TTC549 (cell line): ENCODE measurements around the gene ZNF677.
"Not testable (repeated sequence)": the region's sequence is repeated elsewhere in the genome, so short reads cannot be mapped to it uniquely, and the experiment has no call there.

Experiments used
- FAIRE-seq: peaks from 2 replicates; lab custom pipeline; 2012; peaks lifted over from hg19 to GRCh38; lab: Jason Lieb, UNC

ZNF677 gene

DNA sequence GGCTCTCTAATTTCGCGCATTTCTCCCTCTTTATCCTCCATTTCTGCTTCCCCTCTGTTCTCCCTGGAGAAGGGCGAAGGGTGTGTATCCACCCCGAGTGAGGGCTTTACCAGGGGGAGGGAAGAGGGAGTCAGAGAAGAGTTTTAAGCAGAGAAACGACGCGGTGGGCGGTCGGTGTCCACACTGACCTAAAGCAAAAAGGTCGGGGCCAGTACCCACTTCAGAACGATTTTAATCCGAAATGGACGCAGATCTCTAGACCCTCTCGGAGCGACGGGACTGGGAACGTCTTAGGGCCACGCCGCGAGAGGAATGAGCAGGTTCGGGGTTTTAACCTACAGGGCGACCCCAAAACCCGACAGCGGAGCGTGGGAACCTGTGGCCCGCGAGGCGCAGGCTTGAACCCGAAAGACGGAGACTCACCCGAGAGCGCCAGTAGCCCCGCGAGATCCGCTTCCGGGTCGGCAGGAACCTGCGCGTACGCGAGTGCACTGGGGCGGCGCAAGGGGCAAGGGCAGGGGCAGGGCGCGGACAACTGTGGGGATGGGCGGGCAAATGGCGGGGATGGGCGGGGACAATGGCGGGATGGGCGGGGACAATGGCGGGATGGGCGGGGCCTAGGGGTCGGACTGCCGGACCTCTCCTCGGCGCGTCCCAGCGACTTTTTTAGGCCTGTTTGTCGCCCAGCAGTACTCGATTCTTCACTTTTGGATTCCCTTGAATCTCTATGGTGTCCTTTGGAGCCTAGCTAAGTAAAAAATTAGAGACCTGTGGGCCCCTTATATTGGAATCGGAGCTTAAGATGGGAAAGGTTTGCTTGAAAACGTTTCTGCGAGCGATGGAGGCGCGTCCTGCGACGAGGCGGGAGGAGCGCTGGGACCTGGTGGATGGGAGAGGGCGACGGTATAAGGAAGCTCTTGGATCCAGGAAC is at the start of gene ZNF677:
TSS of gene ZNF677 (minus strand) at position 463 of the 931 bp plus-strand sequence. CDS start 3,323 bp downstream, outside the sequence.
- FAIRE-seq, result no peak

DNA sequence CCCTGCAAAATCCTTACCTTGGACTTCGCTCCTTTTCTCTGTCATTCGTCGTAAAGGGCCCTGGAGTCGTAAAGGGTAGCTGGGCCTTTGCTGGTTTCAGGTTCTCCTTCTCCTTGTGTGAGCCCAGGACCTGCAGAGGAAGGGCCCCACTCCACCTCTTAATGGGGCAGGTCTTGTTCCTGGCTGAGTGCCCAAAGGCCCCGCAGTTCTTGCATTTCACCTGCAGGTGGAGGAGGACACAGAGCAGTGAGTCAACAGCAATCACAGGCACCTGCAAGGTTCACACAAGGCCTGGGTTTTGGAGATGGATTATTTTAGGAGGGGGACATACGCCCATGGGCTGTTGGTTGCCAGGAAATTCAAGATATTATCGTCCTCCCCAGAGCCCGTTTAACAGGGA is 46.7 kb upstream of the ZNF677 start:
- not testable (repeated sequence) for FAIRE-seq

DNA sequence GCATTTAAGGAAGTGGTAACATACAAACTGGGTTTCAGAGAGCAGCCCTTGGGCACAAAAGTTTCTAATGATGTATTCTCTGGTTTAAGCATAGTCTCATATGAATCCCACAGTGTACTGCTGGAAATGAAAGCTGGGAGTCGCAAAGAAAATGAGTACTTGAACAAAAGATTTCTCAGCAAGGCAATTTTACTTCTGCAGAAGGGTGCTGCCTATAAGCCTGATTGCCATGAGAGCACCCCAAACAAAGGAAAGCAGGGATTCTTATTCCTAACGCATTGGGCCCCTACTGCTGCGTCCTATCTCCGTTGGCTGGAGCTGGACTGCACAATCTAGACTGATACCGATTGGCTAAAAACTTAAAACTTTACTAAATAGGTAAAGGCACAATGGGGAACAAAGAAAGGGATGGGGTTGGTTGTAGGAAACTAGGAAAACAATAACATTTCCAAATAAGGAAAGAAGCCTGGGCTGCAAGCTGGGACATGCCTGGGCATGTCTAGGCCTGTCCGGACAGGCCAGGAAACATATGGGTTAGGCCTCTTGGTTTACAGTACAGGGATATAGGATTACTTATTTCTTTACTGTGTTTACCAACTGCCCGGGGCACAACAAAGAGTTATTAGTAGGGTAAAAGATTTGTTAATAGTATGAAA is 40.2 kb upstream of the ZNF677 start:
- no peak for FAIRE-seq

DNA sequence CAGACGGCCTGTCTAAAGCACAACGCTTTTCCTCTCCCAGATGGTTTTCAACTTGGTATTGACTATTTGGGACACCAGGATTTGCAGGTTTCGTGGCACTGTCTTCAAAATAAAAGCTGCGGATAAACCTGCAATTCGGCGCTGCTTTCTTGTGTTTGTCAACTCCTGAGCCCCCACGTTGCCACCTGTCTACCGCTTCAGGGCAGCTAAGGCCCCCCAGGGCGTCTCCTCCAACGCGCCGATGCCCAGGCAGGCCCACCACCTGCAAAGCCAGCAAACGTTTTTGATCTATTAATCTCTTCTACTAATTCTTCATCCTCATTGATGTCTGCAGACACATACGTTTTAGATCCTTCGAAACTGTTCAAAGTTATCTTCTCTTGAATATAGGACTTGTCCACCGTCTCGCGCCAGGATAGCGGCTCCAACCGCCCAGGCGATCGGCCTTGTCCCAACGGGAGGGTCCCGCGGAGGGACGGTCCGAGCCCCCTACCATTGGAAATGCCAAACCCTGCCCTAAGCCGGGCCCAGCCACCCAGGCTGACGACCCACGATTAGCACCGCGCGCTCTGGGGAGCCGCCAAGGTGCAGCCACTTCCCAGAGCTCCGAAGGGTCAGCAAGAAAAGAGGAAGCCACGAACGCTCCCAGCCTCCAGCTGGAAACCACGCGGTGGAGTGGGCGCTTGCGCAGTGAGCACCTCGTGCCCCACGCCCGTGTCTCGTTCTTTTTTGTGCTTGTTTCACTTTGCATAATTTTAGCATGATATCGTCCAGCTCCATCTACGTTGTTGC is 36.3 kb upstream of the ZNF677 start:
- FAIRE-seq, result no peak

DNA sequence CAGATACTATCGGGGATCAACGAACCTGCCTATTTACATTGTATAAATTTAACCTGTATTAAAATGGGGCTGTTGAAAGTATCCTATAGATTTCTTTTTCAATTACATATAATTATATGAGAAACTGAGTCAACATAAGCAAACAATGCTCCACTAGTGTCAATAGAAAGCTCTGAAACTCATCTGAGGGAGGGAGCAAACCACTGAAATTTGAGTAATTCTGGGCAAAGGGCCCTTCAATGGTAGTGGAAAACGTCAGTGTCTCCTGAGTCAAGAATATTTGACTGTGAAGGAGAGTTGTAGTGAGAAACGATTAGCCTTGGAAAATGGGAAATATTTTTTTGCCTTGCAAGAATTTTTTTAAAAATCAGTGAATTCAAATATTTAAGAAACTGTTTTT is 30.4 kb upstream of the ZNF677 start:
- FAIRE-seq, result no peak

DNA sequence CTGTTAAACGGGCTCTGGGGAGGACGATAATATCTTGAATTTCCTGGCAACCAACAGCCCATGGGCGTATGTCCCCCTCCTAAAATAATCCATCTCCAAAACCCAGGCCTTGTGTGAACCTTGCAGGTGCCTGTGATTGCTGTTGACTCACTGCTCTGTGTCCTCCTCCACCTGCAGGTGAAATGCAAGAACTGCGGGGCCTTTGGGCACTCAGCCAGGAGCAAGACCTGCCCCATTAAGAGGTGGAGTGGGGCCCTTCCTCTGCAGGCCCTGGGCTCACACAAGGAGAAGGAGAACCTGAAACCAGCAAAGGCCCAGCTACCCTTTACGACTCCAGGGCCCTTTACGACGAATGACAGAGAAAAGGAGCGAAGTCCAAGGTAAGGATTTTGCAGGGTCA is 27.3 kb upstream of the ZNF677 start:
- FAIRE-seq, result not testable (repeated sequence)

DNA sequence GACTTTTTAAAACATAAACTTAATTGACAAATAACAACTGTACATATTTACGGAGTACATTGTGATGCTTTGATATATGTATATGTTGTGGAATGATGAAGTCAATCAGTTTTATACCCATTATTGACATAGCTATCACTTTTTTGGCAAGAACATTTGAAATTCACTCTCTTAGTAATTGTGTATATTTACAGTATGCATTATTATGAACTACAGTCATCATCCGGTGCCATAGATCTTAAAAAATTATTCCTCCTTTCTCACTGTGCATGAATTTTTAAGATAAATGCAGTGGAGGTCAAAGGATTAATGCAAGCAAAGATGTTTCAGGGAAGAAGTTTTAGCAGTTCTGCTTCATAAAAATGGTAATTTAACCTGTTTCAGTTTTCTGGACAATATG is 20.8 kb upstream of the ZNF677 start:
- FAIRE-seq, result no peak

DNA sequence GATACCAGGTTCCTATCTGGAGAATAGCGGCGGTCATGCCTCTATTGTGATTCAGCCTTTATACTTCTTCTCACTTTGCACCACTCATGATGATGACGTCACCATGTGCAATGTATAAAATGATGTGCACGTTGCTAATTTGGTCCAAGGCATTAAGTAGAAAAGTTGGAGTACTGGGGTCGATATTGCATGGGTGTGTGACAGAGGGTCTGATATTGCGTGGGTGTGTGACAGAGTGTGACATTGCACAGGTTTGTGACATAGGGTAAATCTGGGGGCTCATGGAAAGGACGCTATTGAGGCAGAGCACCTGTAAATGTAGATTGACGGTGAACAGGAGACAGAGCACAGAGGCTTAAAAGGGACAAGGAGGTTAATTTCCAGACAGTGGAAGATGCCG is 17.4 kb upstream of the ZNF677 start:
- FAIRE-seq, result no peak

DNA sequence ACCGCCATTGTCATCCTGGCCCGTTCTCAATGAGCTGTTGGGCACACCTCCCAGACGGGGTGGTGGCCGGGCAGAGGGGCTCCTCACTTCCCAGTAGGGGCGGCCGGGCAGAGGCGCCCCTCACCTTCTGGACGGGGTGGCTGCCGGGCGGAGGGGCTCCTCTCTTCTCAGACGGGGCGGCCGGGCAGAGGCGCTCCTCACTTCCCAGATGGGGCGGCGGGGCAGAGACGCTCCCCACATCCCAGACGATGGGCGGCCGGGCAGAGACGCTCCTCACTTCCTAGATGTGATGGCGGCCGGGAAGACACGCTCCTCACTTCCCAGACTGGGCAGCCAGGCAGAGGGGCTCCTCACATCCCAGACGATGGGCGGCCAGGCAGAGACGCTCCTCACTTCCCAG is 15.2 kb upstream of the ZNF677 start:
- not testable (repeated sequence) for FAIRE-seq

DNA sequence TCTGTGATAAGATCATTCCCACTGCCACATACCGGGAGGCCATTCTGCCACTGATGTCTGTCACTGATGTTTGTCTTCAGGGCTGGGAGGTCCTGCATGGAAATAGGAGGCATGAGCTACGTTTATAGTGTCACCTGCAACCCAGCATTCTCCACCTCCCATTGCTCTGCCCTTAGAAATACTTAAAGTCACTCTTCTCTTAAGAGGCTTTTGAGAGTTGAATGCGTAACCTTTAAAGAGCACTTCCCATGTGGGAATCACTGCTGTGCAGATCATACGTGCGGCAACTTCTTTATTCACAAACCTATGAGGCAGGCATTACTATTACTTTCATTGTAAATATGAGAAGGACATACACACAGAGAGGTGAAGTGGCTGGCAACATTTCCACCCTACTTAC is 12.9 kb upstream of the ZNF677 start, which contains the start of gene VN1R4:
TSS of gene VN1R4 (minus strand) at position 101 of the 400 bp plus-strand sequence. CDS start at position 43, 58 bp downstream.
- not testable (repeated sequence) for FAIRE-seq

DNA sequence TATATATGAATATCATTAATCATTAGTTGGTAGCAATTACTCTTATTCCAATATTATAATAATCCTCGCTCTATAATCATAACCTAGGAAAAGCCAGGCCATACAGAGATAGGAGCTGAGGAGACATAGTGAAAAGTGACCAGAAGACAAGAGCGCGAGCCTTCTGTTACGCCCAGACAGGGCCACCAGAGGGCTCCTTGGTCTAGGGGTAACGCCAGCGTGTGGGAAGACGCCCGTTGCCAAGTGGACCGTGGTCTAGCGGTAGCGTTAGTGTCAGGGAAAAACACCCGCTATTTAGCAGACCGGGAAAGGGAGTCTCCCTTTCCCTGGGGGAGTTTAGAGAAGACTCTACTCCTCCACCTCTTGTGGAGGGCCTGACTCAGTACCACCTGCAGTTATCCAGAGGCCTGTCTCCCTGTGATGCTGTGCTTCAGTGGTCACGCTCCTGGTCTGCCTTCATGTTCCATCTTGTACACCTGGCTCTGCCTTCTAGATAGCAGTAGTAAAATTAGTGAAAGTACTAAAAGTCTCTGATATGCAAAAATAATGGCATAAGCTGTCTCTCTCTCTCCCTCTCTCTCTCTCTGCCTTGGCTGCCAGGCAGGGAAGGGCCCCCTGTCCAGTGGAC is 3.2 kb upstream of the ZNF677 start, which contains the start of gene VN1R2:
TSS of gene VN1R2 (plus strand) at position 578 of the 628 bp plus-strand sequence. CDS start 84 bp downstream, outside the sequence.
- not testable (repeated sequence) for FAIRE-seq

DNA sequence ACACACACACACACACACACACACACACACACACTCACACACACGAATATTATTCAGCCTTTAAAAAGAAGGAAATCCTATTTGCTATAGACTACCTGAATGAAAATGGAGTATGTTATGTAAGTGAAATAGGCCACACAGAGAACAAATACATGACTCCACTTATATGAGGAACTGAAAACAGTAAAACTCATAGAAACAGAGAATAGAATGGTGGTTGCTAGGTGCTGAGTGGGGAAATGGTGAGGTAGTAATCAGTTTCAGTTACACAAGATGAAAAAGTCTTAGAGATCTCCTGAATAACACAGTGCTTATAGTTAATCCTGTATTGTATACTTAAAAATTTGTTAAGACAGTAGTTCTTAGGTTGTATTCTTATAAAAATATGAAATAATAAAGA is 8.2 kb downstream of the ZNF677 start:
- no peak for FAIRE-seq

DNA sequence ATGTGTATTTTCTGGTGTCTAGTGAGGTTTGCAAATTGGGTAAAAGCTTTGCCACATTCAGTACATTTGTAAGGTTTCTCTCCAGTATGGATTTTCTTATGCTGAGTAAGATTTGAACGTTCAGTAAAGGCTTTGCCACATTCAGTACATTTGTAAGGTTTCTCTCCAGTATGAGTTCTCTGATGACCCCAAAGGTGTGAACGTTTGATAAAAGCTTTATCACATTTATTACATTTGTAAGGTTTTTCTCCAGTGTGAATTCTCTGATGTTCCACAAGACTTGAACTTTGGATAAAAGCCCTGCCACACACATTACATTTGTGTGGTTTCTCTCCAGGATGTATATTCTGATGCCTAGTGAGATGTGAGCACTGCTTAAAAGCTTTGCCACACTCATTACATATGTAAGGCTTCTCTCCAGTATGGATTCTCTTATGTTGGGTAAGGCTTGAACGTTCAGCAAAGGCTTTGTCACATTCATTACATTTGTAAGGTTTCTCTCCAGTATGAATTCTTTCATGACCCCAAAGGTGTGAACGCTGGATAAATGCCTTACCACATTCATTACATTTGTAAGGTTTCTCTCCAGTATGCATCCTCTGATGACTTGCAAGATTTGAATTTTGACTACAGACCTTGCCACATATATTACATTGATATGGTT is 17.4 kb downstream of the ZNF677 start:
- no peak for FAIRE-seq

DNA sequence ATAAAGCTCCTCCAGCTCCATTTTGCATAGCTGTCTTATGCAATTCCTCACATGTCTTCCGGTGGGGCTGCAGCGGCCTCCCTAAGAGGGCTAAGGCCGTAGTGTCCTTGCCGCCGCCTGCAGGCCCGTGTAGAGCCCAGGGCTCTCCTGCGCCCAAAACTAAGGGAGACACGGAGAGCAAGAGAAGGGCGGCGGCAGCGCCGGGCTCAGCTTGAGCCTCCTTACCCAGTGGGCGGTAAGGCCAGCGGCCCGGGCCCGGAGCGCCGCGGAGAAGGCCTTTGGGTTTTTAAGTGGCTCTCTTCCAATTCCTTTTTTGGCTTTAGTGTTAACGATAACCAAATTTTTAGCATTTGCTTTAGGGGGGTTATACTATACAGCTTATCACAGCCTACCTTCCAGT is 30.1 kb downstream of the ZNF677 start:
- no peak for FAIRE-seq

DNA sequence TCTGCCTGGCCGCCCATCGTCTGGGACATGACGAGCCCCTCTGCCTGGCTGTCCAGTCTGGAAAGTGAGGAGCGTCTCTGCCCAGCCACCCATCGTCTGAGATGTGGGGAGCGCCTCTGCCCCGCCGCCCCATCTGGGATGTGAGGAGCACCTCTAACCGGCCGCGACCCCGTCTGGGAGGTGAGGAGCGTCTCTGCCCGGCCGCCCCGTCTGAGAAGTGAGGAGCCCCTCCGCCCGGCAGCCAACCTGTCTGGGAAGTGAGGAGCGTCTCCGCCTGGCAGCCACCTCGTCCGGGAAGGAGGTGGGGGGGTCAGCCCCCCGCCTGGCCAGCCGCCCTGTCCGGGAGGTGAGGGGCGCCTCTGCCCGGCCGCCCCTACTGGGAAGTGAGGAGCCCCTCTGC is 32.0 kb downstream of the ZNF677 start:
- FAIRE-seq, result not testable (repeated sequence)

DNA sequence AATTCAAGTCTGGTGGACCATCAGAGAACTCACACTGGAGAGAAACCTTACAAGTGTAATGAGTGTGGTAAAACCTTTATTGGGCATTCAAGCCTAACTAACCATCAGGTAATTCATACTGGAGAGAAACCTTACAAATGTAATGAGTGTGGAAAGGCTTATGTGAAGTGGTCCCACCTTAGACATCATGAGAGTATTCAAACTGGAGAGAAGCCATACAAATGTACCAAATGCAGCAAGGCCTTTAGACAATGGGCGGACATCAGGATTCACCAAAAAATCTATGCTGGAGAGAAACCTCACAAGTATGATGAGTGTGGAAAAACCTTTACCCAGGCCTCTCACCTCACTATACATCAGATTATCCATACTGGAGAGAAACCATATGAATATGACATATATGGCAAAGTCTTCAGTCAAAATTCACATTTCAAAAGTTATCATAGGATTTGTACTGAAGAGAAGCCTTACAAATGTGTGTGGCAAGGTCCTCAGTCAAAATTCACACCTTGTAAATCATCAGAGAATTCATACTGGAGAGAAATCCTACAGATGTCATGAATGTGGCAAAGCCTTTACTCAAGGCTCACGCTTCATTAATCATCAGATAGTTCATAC is 41.9 kb downstream of the ZNF677 start:
- no peak for FAIRE-seq

DNA sequence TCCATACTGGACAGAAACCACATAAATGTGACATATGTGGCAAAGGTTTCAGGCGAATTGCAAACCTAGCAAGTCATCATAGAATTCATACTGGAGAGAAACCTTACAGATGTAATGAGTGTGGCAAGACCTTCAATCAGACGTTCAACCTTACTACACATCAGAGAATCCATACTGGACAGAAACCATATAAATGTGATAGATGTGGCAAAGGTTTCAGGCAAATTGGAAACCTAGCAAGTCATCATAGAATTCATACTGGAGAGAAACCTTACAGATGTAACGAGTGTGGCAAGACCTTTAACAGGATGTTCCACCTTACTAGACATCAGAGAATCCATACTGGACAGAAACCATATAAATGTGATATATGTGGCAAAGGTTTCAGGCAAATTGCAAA is 43.1 kb downstream of the ZNF677 start:
- not testable (repeated sequence) for FAIRE-seq

DNA sequence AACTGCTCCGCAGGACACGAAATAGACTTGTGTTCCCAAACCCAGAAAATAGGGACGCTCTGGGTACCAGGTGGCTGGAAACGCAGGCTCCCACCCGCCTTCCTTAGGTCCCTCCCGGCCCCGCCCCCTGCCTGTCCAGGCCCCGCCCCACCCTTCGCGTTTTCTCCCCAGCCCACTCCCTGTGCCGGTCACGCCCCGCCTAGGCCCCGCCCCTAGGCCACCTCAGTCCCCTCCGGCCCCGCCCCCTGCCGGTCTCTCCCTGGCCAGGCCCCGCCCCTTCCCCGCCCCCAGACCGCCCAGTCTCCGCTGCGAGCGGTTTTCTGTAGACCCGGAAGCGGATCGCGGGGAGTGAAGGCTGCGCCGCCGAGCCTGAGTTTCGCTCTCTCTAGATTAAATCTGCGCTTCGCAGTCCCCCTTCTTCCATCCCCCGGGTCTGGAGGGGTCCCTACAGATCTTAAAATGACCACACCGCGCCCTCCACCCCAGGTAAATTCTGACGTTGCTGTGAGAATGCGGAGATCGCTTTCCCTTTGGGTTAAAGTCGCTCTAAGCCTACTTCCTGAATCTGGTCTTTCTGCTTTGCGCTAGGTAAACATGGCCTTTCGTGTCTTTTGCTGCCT is 57.8 kb downstream of the ZNF677 start:
- FAIRE-seq, result no peak

DNA sequence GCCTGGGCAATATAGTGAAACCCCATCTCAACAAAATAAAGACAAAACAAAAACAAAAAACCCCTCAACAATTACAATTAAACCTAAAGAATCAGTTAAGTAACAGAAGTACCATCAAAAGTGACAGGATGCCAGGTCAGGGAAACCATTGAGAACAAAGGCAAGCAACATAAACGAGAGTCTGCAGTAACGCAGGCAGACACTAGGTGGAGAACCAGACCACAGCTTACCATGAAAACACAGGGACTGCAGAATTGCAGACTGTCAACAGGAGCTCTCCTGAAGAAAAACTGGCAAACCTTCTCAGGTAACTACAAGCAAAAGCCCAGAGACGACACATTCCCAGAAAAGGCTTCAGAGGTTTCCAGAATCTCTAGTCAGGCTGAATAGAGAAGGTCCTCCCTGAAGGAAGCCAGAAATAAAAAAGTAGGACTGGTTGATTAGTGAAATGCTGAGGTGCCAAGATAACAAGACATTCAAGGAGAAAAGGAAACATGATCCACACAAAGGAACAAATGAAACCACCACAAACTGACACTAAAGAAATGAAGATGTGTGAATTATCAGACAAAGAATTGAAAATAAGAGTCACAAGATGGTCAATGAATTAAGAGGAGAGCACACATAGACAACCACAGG is 59.3 kb downstream of the ZNF677 start:
- FAIRE-seq, result peak; percentile 62
